Measurements from ENCODE around the gene FLII.

GRCh38 chr17:18261146-18261515, 2.6 kb upstream of the FLII start:
- no peak for TF ChIP-seq EZH2 (IDR thresholded peaks at IDR 0.05; ENCODE audit: borderline replicate concordance, low read depth, low read length, severe bottlenecking)
- no peak for TF ChIP-seq MAX (IDR thresholded peaks at IDR 0.05; ENCODE audit: insufficient read depth, insufficient read length)
- TF ChIP-seq POLR2A (IDR thresholded peaks at IDR 0.05; ENCODE audit: low read depth, low read length): no peak
- no peak for TF ChIP-seq CTCF (IDR thresholded peaks at IDR 0.05; ENCODE audit: extremely low read depth in 1 of 2, insufficient read depth in 1 of 2, low read depth in 1 of 2, low read length in 2 of 2)
- no peak for TF ChIP-seq JUN (IDR thresholded peaks at IDR 0.05; ENCODE audit: borderline replicate concordance, insufficient read depth, insufficient read length, low read depth)
- no peak for TF ChIP-seq POLR2AphosphoS5 (IDR thresholded peaks at IDR 0.05; ENCODE audit: insufficient read depth, low read depth, low read length)
- no peak for TF ChIP-seq FOS (IDR thresholded peaks at IDR 0.05; ENCODE audit: borderline replicate concordance, insufficient read depth, low read length)
- no peak for TF ChIP-seq MYC (IDR thresholded peaks at IDR 0.05; ENCODE audit: low read depth, low read length)
- no peak for TF ChIP-seq GATA2 (IDR thresholded peaks at IDR 0.05; ENCODE audit: insufficient read depth, insufficient read length, low read depth, low read length)

All from endothelial cell of umbilical vein (primary cell).